DND-41 (cell line): ENCODE data around the gene MRPS23.
A peak's percentile ranks its signal among the peaks of the same experiment; 100 is the strongest.

Experiments
- ATAC-seq: fragments of 200-7000 bp; cut with Tn5 transposase; 3 replicates; pipeline ENCODE4 v1.9.1; 2021; ENCODE audit warnings: low read depth; ENCODE audit not compliant: insufficient read depth
- DNase-seq: peaks from one replicate; pipeline ENCODE4 v3.0.0-alpha.2; 2020
- H2AFZ ChIP-seq: 2 replicates; pipeline ENCODE4 v1.6.0; 2012; ENCODE audit warnings: low read depth, low read length
- H3K27ac ChIP-seq: 2 replicates; pipeline ENCODE4 v1.5.1; 2012; ENCODE audit warnings: low read length, inconsistent platforms
- H3K27me3 ChIP-seq: fragments of 200-600 bp; sonication (generic); 2 replicates; pipeline ENCODE4 v1.6.0; 2012; ENCODE audit warnings: low read length, mild to moderate bottlenecking, inconsistent platforms; ENCODE audit not compliant: insufficient read depth, poor library complexity
- H3K36me3 ChIP-seq: 2 replicates; pipeline ENCODE4 v1.5.1; 2012; ENCODE audit warnings: low read length, inconsistent platforms; ENCODE audit not compliant: insufficient read depth
- H3K4me1 ChIP-seq: 2 replicates; pipeline ENCODE4 v1.5.1; 2012; ENCODE audit warnings: mild to moderate bottlenecking, low read length; ENCODE audit not compliant: insufficient read depth
- H3K4me2 ChIP-seq: 2 replicates; pipeline ENCODE4 v1.6.0; 2012; ENCODE audit warnings: mild to moderate bottlenecking, moderate library complexity, low read length, inconsistent platforms; ENCODE audit not compliant: insufficient read depth
- H3K4me3 ChIP-seq, 2 experiments: fragments of 200-600 bp in 1 of 2; shearing (Covaris generic) in 1 of 2; 2 replicates each; pipeline ENCODE4 v1.5.1; 2012 to 2016; ENCODE audit warnings: inconsistent platforms in 2 of 2, low read length in 2 of 2, mild to moderate bottlenecking in 2 of 2, low read depth in 1 of 2, moderate library complexity in 1 of 2
- H3K79me2 ChIP-seq: 2 replicates; pipeline ENCODE4 v1.6.0; 2012; ENCODE audit warnings: low read length, inconsistent platforms; ENCODE audit not compliant: insufficient read depth
- H3K9ac ChIP-seq: 2 replicates; pipeline ENCODE4 v1.6.0; 2012; ENCODE audit warnings: low read depth, mild to moderate bottlenecking, inconsistent platforms, low read length, moderate library complexity
- H3K9me3 ChIP-seq: 2 replicates; pipeline ENCODE4 v1.5.1; 2012; ENCODE audit warnings: low read length, moderate library complexity, mild to moderate bottlenecking, inconsistent platforms; ENCODE audit not compliant: insufficient read depth, severe bottlenecking
- H4K20me1 ChIP-seq: 2 replicates; pipeline ENCODE4 v1.6.0; 2012; ENCODE audit warnings: low read length; ENCODE audit not compliant: insufficient read depth
- EZH2 ChIP-seq: IDR thresholded peaks from 3 replicates; pipeline ENCODE4 v1.6.1; 2012; ENCODE audit warnings: borderline replicate concordance, low read depth, mild to moderate bottlenecking, moderate library complexity, low read length, inconsistent platforms; ENCODE audit not compliant: severe bottlenecking
- TF ChIP-seq, protein P1 (sequence below): IDR thresholded peaks from 2 replicates; pipeline ENCODE4 v1.5.1; 2012; ENCODE audit warnings: borderline replicate concordance, low read length, moderate library complexity, mild to moderate bottlenecking; ENCODE audit not compliant: poor library complexity, severe bottlenecking; ENCODE audit errors: extremely low read depth

The MRPS23 gene

DNA sequence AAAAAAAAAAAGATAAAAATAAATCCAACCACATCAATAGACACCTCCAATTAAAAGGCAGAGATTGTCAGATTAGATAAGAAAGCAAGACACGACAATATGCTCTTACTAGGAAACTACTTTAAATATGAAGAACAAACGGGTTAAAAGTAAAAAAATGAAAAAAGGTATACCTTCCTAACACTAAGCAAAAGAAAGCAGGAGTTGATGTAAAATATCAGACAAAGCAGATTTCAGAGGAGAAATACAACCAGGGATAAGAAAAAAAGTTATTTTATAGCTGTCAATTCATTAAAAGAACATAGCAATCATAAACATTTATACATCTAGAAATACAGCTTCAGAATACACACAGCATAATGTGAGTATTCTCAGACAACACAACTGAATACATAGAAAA, 55.0 kb downstream of the MRPS23 start:
- Histone ChIP-seq H3K4me3 (no peak overlapping the region), H3K36me3 (no peaks in the 10 kb centered on the region), H3K27ac (no peak overlapping the region), H3K9me3 (no peaks in the 10 kb centered on the region), H3K9ac (no peak overlapping the region), H3K27me3 (peaks cover 8% of the 10 kb centered on the region), H2AFZ (no peak overlapping the region), H4K20me1 (no peaks in the 10 kb centered on the region), H3K4me1 (no peaks in the 10 kb centered on the region), H3K79me2 (no peaks in the 10 kb centered on the region), H3K4me2 (no peak overlapping the region)
- ATAC-seq (peak; percentile 40; the same call in 1 of the 3 replicates), DNase-seq (no peak)
- TF ChIP-seq, protein P1, sequence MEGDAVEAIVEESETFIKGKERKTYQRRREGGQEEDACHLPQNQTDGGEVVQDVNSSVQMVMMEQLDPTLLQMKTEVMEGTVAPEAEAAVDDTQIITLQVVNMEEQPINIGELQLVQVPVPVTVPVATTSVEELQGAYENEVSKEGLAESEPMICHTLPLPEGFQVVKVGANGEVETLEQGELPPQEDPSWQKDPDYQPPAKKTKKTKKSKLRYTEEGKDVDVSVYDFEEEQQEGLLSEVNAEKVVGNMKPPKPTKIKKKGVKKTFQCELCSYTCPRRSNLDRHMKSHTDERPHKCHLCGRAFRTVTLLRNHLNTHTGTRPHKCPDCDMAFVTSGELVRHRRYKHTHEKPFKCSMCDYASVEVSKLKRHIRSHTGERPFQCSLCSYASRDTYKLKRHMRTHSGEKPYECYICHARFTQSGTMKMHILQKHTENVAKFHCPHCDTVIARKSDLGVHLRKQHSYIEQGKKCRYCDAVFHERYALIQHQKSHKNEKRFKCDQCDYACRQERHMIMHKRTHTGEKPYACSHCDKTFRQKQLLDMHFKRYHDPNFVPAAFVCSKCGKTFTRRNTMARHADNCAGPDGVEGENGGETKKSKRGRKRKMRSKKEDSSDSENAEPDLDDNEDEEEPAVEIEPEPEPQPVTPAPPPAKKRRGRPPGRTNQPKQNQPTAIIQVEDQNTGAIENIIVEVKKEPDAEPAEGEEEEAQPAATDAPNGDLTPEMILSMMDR = no peak
- TF ChIP-seq EZH2 = no peak

DNA sequence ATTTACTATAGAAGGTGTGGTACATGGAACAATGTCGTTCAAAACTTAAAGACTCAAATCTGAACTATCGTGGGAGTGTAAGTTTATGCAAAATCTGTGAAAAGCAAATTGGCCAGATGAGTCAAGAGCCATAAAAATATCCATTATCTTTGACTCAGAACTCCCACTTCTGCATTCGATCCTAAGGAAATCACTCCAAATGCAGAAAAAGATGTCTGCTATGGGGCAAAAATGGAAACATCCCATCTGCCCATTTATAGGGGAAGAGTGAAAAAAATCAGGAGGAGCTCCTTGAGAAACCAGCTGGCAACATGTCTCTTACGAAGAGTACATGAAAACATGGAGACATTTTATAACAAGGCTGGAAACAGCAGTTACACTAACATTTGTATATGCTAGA, 61.1 kb downstream of the MRPS23 start:
- no peak for TF ChIP-seq EZH2
- TF ChIP-seq, protein P1 = no peak
- ATAC-seq = no peak

DNA sequence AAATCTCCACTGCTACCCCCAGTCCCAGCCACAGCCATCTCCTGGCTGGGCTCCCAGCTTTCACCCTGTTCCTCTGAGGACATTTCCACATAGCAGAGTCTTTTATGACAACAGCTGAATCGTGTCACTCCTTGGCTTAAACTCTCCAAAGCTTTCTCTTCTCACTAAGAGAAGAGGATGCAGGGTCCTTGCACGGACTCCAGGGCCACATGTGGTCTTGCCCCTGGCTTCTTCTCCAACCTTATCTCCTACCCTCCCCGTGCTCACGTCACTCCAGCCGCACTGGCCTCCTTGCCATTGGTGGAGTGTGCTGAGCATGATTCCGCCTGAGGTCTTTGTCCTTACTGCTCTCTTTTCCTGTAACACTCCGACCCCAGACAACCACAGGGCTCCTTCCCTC, 64.8 kb downstream of the MRPS23 start:
- Histone ChIP-seq H4K20me1 (no peaks in the 10 kb centered on the region), H3K27me3 (peaks cover 9% of the 10 kb centered on the region), H3K79me2 (no peaks in the 10 kb centered on the region), H3K4me3 (no peak overlapping the region), H3K4me1 (peaks cover 33% of the 10 kb centered on the region), H3K4me2 (no peak overlapping the region), H3K9ac (no peak overlapping the region), H3K27ac (no peak overlapping the region), H3K9me3 (no peaks in the 10 kb centered on the region), H2AFZ (no peak overlapping the region), H3K36me3 (no peaks in the 10 kb centered on the region)
- TF ChIP-seq EZH2 = no peak
- TF ChIP-seq, protein P1 = no peak
- DNase-seq (no peak), ATAC-seq (no peak)

More for the DNA sequence above, 61.1 kb downstream of the MRPS23 start:
- Histone ChIP-seq H3K27ac (no peak overlapping the region), H3K9ac (no peak overlapping the region), H3K4me2 (no peak overlapping the region), H3K27me3 (peaks cover 12% of the 10 kb centered on the region), H3K4me1 (peaks cover 2% of the 10 kb centered on the region), H4K20me1 (no peaks in the 10 kb centered on the region), H2AFZ (no peak overlapping the region), H3K79me2 (no peaks in the 10 kb centered on the region), H3K4me3 (no peak overlapping the region), H3K9me3 (no peaks in the 10 kb centered on the region), H3K36me3 (no peaks in the 10 kb centered on the region)
- DNase-seq = no peak
